HG02981 (cell line): ENCODE data around the gene CNTNAP2.

Source experiments
- ATAC-seq: cut with Tn5 transposase; IDR thresholded peaks from one replicate; pipeline ENCODE4 v1.9.1; 2021; ENCODE audit warnings: mild to moderate bottlenecking, moderate library complexity; ENCODE audit not compliant: unreplicated experiment

Gene CNTNAP2

GRCh38 chr7:147510201-147510542, 1393.6 kb downstream of the CNTNAP2 start:
- no peak for ATAC-seq

GRCh38 chr7:147510923-147511322, 1394.3 kb downstream of the CNTNAP2 start:
- ATAC-seq: no peak

DNA sequence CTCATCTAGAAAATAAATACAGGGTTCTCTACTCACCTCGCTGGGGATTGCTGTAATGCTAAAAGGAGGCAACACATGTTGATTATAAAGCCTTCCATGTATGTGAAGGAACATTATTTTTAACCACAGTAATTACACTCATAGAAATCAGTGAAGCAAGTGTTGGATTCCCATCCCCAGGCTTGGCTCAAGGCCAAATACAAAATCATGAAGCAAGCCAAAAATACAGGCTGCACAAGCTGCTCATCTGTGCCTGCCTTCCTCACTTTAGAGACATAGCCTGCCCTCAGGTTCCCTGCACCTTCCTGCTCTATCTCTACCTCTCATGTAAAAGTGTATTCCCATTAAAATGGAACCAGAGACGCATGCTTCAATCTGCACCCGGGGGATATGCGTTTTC, 1396.8 kb downstream of the CNTNAP2 start:
- ATAC-seq: no peak

GRCh38 chr7:147516391-147516790, 1399.8 kb downstream of the CNTNAP2 start:
- no peak for ATAC-seq

DNA sequence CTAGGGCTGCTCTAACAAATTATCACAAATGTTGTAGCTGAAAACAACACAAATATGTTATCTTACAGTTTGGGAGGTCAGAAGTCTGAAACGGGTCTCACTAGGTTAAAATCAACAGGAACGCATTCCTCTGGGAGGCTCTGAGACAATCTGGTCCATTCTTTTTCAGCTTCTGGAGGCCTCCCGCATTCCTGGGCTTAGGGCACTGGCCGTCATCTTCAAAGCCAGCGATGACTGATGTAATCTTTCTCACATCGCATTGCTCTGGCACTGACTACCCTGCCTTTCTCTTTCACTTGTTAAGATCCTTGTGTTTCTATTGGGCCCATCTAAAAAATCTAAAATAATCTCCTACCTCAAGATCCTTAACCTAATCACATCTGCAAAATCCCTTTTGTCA, 1402.5 kb downstream of the CNTNAP2 start:
- no peak for ATAC-seq

GRCh38 chr7:147523056-147523455, 1406.5 kb downstream of the CNTNAP2 start:
- no peak for ATAC-seq

- ATAC-seq: no peak
These were observed 1408.2 kb downstream of the CNTNAP2 start for GRCh38 chr7:147524726-147525250.

DNA sequence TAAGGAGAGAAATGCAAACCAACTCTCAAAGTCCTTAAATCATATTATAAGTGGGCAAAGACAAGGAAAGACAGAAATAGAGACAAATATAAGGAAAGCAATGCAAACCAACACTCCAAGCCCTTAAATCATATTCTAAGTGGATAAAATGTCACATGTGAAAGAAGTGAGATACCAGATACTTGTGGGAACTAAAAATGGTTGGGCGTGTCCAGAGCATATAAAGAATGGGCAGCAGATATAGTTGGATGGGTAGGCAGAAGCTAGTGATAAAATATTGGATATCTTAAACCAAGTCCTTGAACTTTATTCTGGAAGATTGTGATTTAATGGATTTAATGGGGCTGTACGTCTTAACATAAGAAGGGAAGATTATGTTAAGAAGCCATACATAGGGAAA, 1408.7 kb downstream of the CNTNAP2 start:
- no peak for ATAC-seq

GRCh38 chr7:147535701-147536111, 1419.1 kb downstream of the CNTNAP2 start:
- ATAC-seq: no peak

DNA sequence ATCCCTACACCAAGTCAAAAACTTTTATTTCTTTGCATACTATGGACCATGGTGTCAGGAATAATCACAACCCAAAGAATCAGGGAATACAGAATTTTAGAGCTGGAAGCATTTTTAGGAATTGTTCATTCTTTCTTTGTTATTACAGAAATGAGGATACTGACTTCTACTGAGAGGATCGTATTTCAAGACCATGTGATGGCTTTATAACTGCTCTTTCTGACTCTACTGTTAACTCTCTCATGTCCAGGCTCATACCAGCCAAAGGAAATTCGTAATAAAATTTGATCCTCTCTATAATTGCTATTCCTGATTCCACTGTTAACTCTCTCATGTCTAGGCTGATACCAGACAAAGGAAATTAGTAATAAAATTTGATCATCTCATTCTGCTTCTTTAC, 1423.1 kb downstream of the CNTNAP2 start:
- no peak for ATAC-seq

DNA sequence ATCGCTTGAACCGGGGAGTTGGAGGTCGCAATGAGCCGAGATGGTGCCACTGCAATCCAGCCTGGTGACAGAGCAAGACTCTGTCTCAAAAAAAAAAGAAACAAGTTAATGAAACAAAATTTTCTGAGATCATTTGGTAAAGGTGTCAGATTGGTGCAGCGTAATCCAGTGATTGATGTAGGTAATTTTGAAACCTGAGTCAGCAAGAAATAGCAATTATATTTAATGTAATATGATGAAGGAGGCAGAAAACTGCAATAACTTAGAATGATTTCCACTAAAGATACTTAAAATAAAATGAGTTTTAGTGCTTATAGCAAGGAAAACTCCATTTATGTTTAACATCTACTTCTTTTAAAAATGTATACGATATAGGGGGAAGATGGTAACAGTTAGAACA, 1424.1 kb downstream of the CNTNAP2 start:
- ATAC-seq: no peak

DNA sequence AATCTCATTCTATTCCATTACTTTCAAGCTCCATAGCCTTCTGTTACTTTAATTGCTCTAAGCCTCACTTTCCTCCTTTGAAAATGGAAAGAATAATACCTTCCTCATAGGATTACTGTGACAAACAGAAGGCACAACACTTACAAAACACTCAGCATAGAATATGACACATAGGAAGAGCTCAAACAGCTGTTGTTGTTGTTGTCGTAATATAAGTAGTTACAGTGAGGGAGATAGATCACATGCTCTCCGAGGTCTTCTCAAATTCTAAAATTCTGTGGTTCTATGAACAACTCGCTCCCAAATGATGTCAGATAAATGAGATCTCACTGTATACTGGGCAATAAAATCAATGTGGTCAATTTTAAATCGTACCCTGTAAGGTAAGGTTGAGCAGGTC, 1424.7 kb downstream of the CNTNAP2 start:
- no peak for ATAC-seq

- ATAC-seq: no peak
These were observed 1430.8 kb downstream of the CNTNAP2 start for GRCh38 chr7:147547252-147547897.

DNA sequence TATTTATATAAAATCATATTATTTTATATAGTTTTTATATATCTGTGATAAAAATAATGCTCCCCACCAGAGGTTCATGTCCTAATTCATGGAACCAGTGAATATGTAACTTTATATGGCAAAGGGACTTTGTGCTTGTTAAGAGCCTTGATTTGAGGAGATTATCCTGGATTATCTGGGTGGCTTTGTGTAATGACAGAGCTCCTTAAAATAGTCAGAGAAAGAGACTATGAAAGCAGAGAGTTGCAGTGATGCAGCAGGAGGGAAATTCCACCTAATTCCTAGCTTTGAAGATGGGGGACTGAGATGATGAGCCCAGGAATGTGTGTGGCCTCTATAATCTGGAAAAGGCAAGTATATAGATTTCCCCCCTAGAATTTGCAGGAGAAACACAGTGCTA, 1439.7 kb downstream of the CNTNAP2 start:
- ATAC-seq: no peak

DNA sequence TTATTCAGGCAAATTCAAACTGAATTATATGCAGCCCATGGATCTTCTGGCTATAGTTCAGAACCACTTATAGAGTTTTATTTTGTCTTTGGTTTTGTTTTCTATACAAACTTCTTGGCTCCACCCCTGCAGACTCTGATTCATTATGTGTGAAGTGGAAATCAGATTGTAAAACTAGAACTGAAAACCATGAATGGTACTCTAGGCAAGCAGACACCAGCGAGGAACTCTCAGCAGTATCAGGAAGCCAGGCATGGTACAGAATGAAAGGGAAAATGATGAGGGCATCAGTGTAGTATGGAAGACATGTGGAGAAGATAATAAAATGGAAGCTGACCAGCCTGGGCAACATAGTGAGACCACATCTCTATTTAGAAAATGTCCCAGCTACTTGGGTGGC, 1447.1 kb downstream of the CNTNAP2 start:
- ATAC-seq: no peak

GRCh38 chr7:147564786-147565476, 1448.3 kb downstream of the CNTNAP2 start:
- ATAC-seq: no peak

DNA sequence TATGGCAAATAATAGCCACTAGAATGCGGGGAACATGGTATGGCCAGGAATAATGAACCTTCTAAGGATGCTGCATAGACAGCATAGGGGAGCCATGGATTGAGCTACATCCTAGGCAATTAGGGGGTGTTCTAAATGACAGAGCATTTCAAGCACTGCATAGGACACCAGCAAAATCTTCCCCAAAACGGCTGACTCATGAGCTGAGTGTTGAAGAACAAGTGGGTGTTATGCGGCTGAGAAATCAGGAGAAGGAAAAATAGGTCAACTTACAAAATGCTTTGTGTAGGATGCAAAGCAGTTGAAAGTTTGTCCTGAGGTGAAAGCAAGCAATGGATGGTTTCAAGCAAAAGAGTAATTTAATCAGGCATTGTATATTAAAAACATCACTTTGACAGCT, 1450.4 kb downstream of the CNTNAP2 start:
- ATAC-seq: no peak

- no peak for ATAC-seq
These were observed 1452.7 kb downstream of the CNTNAP2 start for GRCh38 chr7:147569116-147569913.

DNA sequence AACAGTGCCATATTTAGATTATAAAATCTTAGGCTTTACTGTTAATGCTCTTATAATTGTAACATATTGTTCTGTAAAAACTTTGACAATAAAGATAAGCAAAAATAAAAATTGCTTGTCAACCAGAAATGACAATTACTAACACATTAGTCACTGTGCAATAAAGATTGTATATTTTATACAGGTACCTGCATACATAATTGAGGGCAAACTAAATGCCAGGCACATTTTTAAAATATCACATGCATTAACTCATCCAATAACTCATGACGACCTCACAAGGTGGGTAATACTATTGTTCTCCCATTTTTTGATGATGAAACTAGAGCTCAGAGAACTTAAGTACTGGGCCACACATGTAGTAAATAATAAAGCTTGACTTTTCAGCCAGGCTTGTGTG, 1453.8 kb downstream of the CNTNAP2 start:
- ATAC-seq: no peak

DNA sequence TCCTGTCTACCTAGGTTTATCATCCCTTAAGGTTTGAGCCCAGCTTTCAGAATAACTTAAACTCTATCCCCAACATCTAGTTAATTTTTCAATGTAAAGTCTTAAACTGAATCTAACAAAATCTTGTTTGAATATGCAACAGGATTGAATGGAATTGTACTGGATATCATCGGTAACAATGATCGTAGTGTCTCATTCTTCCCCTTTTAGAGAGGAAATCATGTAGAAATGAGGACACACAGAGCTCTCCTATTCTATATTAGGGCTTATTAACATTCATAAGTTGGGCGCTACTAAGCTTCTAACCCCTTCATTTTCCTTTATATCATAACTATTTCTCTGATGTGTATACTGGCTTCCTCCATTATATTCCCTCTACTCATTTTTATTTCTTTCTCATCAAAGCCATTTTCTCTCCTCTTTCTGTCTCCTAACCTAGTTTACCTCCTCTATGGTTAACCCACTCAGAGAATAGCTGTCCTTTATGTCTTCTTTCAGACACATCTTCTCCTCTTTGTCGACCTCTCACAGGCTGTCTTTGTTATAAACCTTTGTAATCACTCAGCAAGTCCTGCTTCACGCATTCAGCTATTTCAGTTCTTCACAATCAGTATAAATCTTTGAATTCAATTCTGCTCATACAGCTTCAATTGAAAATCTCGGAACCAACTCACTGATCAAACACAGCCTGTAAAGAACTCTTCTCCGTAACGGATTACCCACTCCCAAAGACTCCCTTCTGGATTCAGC, 1455.0 kb downstream of the CNTNAP2 start:
- no peak for ATAC-seq

- ATAC-seq: no peak
These were observed 1461.6 kb downstream of the CNTNAP2 start for GRCh38 chr7:147578196-147578595.
